ENCODE measurements around the gene KCNH1. TPM values are rescaled to one million over a fixed set of nuclear protein-coding genes. Genes with fewer than 3 reads are reported as not detected.

Gene KCNH1
- total RNA-seq, 1 experiment from 2014 or later: not detected

GRCh38 chr1:210711825-210712612, 421.9 kb downstream of the KCNH1 start:
- intact Hi-C loops (cut with micrococcal nuclease; ENCODE audit: unreplicated experiment): no loop called here
- no peak for TF ChIP-seq CTCF (conservative IDR thresholded peaks at IDR 0.05; ENCODE audit: low read depth, low read length)
- no peak for TF ChIP-seq EZH2 (IDR thresholded peaks at IDR 0.05; ENCODE audit: borderline replicate concordance, low read depth, low read length, poor library complexity, severe bottlenecking)
- no peak for DNase-seq (ENCODE audit: low spot score)
- Histone ChIP-seq H3K4me1 (ENCODE audit: insufficient read depth, low read length, poor library complexity, severe bottlenecking) (no peaks in the 10 kb centered on the region), H3K9me3 (ENCODE audit: low read depth, low read length, poor library complexity, severe bottlenecking) (no peaks in the 10 kb centered on the region), H3K27ac (ENCODE audit: low read depth, low read length, poor library complexity, severe bottlenecking) (no peak overlapping the region), H3K4me3 (ENCODE audit: low read depth, low read length, poor library complexity, severe bottlenecking) (no peak overlapping the region), H3K36me3 (ENCODE audit: insufficient read depth, low read length, poor library complexity, severe bottlenecking) (no peaks in the 10 kb centered on the region), H3K27me3 (replicated peaks; ENCODE audit: insufficient read depth, low read depth, low read length, poor library complexity) (peaks cover 31% of the 10 kb centered on the region)
- CTCF ChIA-PET: no interaction called here
- POLR2A ChIA-PET (ENCODE audit: low non-redundant PET): no interaction called here
- no TSS peak for BruUV-seq (replicated peaks)

- no peaks in the 10 kb centered on the region for H3K9me3 ChIP-seq (ENCODE audit: low read depth, low read length, poor library complexity, severe bottlenecking)
- no peaks in the 10 kb centered on the region for H3K36me3 ChIP-seq (ENCODE audit: insufficient read depth, low read length, poor library complexity, severe bottlenecking)
- no peak for TF ChIP-seq CTCF (conservative IDR thresholded peaks at IDR 0.05; ENCODE audit: low read depth, low read length)
- no peak for TF ChIP-seq EZH2 (IDR thresholded peaks at IDR 0.05; ENCODE audit: borderline replicate concordance, low read depth, low read length, poor library complexity, severe bottlenecking)
- intact Hi-C loops (cut with micrococcal nuclease; ENCODE audit: unreplicated experiment): no loop called here
- ChIA-PET CTCF (no interaction called here), POLR2A (ENCODE audit: low non-redundant PET) (no interaction called here)
- no peak overlapping the region for H3K4me3 ChIP-seq (ENCODE audit: low read depth, low read length, poor library complexity, severe bottlenecking)
- no peak for DNase-seq (ENCODE audit: low spot score)
- BruUV-seq (replicated peaks): no TSS peak
- no peaks in the 10 kb centered on the region for H3K4me1 ChIP-seq (ENCODE audit: insufficient read depth, low read length, poor library complexity, severe bottlenecking)
- no peak overlapping the region for H3K27ac ChIP-seq (ENCODE audit: low read depth, low read length, poor library complexity, severe bottlenecking)
- H3K27me3 ChIP-seq (replicated peaks; ENCODE audit: insufficient read depth, low read depth, low read length, poor library complexity): peaks cover 34% of the 10 kb centered on the region
These were observed 424.2 kb downstream of the KCNH1 start for GRCh38 chr1:210709701-210710100.

GRCh38 chr1:210707300-210708240, 426.4 kb downstream of the KCNH1 start:
- Histone ChIP-seq H3K27me3 (replicated peaks; ENCODE audit: insufficient read depth, low read depth, low read length, poor library complexity) (peaks cover 37% of the 10 kb centered on the region), H3K4me3 (ENCODE audit: low read depth, low read length, poor library complexity, severe bottlenecking) (no peak overlapping the region), H3K27ac (ENCODE audit: low read depth, low read length, poor library complexity, severe bottlenecking) (no peak overlapping the region), H3K4me1 (ENCODE audit: insufficient read depth, low read length, poor library complexity, severe bottlenecking) (no peaks in the 10 kb centered on the region), H3K9me3 (ENCODE audit: low read depth, low read length, poor library complexity, severe bottlenecking) (no peaks in the 10 kb centered on the region), H3K36me3 (ENCODE audit: insufficient read depth, low read length, poor library complexity, severe bottlenecking) (no peaks in the 10 kb centered on the region)
- DNase-seq (ENCODE audit: low spot score): no peak
- intact Hi-C loops (cut with micrococcal nuclease; ENCODE audit: unreplicated experiment): no loop called here
- no TSS peak for BruUV-seq (replicated peaks)
- CTCF ChIA-PET: no interaction called here
- POLR2A ChIA-PET (ENCODE audit: low non-redundant PET): no interaction called here
- TF ChIP-seq EZH2 (IDR thresholded peaks at IDR 0.05; ENCODE audit: borderline replicate concordance, low read depth, low read length, poor library complexity, severe bottlenecking) (no peak), CTCF (conservative IDR thresholded peaks at IDR 0.05; ENCODE audit: low read depth, low read length) (no peak)

Data from A673 (cell line).